RPMI7951 (cell line): ENCODE data around the gene IQSEC2. TPM values are rescaled to one million over a fixed set of nuclear protein-coding genes. Genes with fewer than 3 reads are reported as not detected.

Experiments used
- DNase-seq: peaks from one replicate; pipeline ENCODE4 v3.0.0-alpha.2; 2012; ENCODE audit warnings: low read depth
- total RNA-seq: library from RNA; depleted of rRNA; stranded (reverse); fragments of >200 nt; shearing (Covaris generic); gene quantifications from 2 replicates; pipeline ENCODE4 v1.2.3, GENCODE V29; 2014

The IQSEC2 gene
- total RNA-seq, 1 experiment from 2014 or later, result 28.4 TPM

GRCh38 chrX:53305219-53305995, 24.0 kb upstream of the IQSEC2 start:
- DNase-seq, result no peak

GRCh38 chrX:53303195-53303594, 21.8 kb upstream of the IQSEC2 start:
- DNase-seq, result no peak

DNA sequence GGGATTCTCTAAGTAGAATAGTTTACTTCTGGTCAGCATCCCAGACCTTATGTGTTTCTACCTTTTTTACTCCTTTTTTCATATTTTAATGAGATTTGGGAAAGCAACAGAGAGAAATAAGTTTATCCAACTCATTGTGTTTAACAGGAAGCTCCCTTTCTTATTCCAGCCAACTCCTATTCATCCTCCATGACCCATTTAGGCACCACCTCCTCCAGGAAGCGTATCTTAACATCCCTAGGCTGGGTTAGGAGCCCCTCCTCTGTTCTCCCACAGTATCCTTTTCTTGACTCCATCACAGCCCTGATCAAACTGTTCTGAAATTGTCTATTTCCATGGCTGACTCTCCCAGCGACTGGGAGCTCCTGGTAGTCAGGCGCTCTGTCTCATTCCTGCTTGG, 18.8 kb upstream of the IQSEC2 start:
- DNase-seq, result no peak

- peak; percentile 30 for DNase-seq
Measured at GRCh38 chrX:53294024-53294648, 12.8 kb upstream of the IQSEC2 start.

DNA sequence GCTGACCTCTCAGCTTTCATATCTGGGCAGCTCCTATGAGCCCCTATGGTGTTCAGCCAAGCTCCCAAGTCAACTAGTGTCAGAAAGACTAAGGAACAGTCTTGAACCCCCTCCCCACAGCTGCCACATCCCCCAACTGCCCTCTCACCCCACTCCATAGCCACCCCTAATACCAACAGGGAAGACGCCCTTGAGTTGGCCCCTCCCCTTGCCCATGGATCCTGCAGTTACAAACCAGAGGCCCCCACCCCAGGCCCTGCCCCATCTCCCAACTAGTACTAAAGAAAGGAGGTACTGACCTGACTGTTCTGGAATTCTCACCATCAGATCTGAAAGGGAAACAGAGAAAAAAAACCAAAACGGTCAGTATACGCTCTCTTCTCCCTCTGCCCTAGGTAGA, 10.2 kb upstream of the IQSEC2 start:
- no peak for DNase-seq

- DNase-seq, result no peak
Measured at GRCh38 chrX:53290441-53291041, 9.2 kb upstream of the IQSEC2 start.

GRCh38 chrX:53288189-53288588, 6.8 kb upstream of the IQSEC2 start:
- DNase-seq, result peak; percentile 82

DNA sequence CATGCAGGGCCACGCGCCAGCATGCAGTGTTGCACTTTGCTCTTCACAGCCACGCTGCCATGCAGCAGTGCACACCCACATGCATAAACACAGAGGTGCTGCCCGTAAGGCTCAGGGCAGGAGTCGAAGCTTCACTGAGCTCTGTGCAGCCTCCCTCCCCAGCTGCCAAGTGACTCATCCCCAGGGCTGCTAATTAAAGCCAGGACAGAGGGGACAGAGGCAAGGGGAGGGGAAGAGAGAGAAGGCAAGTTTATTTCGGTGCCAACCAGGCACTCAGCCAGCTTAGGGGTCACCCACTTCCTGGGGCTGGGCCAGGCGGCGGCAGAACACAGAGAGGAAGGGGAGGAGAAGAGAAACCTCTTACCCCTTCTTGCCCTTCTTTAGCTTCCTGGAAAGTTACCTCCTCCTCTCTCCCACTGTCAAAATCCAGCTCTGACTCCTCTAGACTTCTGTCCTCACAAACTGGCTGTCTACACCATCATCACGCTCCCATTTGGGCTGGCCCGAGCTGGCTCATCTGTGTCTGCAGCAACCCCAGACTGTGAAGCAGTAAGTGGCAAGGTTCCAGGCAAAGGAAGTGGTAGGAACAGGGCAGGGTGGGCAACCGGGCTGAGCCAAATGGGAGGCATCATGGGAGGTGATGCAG, 6.2 kb upstream of the IQSEC2 start:
- DNase-seq, result peak; percentile 96

GRCh38 chrX:53286171-53286570, 4.8 kb upstream of the IQSEC2 start:
- no peak for DNase-seq

GRCh38 chrX:53285591-53285990, 4.2 kb upstream of the IQSEC2 start:
- no peak for DNase-seq

GRCh38 chrX:53284684-53285447, 3.5 kb upstream of the IQSEC2 start:
- peak; percentile 57 for DNase-seq

DNA sequence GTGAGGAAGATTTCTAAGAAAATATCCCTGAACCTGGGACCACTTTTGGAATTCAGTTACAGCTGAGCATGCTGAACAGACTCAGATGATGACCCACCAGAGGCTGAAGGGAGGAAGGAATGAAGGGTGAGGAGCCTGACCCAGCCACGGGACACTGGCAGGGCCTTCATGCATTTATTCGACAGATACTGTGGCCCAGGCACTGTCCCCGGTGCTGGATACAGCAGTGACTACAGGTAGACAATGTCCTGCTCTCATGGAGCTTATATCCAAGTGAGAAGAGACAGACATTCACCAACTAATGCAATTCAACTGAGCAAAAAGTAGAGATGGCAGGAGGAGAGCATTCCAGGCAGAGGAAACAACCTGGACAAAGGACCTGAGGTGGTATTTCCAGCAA, 2.2 kb upstream of the IQSEC2 start:
- no peak for DNase-seq

GRCh38 chrX:53283099-53283498, 1.7 kb upstream of the IQSEC2 start:
- DNase-seq, result no peak

DNA sequence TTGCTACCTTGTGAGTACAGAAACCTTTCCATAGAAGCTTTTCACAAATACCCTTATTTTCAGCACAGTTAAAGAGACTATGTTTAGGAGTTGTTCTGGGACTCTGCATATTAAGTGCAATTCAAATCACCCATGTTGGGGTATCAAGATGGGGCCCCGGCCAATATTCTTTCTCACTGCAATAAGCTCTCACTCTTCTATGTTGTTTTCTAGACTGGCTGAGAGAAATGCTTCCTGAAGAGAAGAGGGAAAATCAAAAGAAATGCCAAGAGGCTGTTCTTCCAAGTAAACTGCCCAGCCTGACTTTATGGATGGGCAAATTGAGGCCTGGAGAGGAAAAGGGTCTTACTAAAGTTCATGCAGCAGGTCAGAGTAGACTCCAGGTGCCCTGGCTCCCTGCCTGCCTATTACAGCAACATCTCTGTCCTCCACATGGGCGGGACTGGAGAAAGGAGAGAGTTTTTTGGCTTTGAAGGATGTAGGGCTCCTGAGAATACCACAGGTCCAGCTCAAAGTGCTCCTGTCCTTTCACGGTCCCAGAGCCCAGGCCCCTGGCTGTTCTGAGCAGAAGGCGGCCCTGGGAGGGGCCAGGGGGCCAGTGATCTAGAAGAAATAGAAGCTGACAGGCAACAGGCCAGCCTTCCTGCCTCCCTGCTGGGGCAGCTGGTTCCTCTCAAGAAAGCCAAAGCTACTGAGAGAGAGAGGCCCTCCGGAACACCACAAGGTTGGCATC, 745 bp upstream of the IQSEC2 start:
- peak; percentile 55 for DNase-seq

- DNase-seq, result peak; percentile 76
Measured at GRCh38 chrX:53280331-53281320, 758 bp downstream of the IQSEC2 start.

- DNase-seq, result no peak
Measured at GRCh38 chrX:53279296-53280237, 1.8 kb downstream of the IQSEC2 start.

DNA sequence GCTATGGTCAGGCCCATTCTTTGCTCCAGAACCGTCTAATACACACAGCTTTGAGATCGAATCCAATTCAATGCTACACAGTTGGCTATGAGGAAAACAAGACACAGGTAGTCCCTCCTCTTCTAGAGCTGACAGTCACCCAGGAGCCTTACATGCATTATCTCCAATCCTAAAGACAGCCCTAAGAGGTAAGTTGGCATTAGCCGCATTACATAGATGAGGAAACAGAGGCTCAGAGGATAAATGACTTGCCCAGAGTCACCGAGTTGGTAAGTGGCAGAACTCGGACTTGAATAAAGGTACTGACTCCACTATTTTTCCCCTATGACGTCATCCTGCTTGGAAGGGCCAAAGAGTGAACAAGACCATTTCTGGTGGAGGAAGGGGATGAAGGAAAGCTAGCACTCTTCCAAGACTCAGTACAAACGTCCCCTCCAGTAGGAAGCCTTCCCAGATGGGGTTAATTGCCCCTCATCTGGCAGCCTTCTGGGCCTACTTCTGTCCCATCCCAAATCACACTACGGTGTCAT, 8.5 kb downstream of the IQSEC2 start:
- DNase-seq, result no peak

DNA sequence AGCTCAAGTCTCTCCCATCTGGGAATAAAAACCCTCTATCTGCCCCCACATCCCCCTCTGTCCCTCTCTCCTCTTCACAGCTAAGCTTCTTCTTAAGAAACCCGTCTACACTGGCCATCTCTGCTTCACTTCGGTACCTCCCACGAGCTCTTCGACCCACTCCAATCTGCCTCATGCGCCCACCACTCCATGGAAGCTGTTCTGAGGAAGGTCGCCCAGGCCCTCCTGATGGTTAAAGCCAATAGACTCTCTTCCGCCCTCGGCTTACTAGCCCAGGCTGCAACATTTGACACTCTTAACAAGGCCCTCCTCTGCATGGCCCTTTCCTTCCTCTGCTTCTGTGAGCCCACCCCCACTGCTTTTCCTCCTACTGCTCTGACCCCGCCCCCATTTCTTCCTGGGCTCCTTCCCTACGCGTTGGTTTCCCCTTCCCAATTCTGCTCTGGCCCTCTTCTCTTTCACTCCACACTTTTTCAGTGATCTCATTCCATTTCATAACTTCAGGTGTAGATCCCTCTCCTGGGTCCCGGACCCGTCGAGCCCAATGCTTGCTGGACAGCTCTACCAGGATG, 11.8 kb downstream of the IQSEC2 start:
- DNase-seq, result no peak
